Stomach (tissue), 4 donors: ENCODE results near the gene NCK1.

Experiments
- EP300 ChIP-seq: sonication (generic); formaldehyde crosslinking; IDR thresholded peaks from one replicate; pipeline ENCODE4 v1.6.1; 2017; ENCODE audit warnings: antibody characterized with exemption
- POLR2A ChIP-seq, 4 donors: fragments of 450-650 bp; IDR thresholded peaks; one replicate each; pipeline ENCODE4 v1.6.1; 2016; ENCODE audit warnings: antibody characterized with exemption in 4 of 4, control low read depth in 2 of 4, mild to moderate bottlenecking in 1 of 4, moderate library complexity in 1 of 4
- POLR2AphosphoS5 ChIP-seq, 3 donors: sonication (generic); formaldehyde crosslinking; IDR thresholded peaks; one replicate each; pipeline ENCODE4 v1.6.1; 2016; ENCODE audit warnings: antibody characterized with exemption in 3 of 3
- TF ChIP-seq, protein P1 (sequence below), 7 experiments: fragments of 450-650 bp in 4 of 7; fragments of 200-600 bp in 3 of 7; sonication (generic) in 3 of 7; IDR thresholded peaks; one replicate each; pipeline ENCODE4 v1.5.1; 2016 to 2019; ENCODE audit warnings: antibody characterized with exemption in 7 of 7, control low read depth in 2 of 7, mild to moderate bottlenecking in 1 of 7

DNA sequence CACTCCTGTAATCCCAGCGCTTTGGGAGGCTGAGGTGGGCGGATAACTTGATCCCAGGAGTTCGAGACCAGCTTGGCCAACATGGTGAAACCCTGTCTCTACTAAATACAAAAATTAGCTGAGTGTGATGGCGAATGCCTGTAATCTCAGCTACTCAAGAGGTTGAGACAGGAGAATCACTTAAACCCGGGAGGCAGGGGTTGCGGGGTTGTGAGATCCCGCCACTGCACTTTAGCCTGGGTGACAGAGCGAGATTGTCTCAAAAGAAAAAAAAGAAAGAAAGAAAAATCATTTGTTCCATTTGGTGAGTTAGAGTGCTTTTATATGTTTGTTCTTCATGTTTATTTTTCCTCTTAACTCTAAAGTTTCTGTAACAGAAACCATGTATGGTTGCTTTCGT, 7.3 kb downstream of the NCK1 start:
- no peak for TF ChIP-seq EP300
- TF ChIP-seq POLR2A (IDR thresholded peaks at IDR 0.05) = no peak
- TF ChIP-seq, protein P1, sequence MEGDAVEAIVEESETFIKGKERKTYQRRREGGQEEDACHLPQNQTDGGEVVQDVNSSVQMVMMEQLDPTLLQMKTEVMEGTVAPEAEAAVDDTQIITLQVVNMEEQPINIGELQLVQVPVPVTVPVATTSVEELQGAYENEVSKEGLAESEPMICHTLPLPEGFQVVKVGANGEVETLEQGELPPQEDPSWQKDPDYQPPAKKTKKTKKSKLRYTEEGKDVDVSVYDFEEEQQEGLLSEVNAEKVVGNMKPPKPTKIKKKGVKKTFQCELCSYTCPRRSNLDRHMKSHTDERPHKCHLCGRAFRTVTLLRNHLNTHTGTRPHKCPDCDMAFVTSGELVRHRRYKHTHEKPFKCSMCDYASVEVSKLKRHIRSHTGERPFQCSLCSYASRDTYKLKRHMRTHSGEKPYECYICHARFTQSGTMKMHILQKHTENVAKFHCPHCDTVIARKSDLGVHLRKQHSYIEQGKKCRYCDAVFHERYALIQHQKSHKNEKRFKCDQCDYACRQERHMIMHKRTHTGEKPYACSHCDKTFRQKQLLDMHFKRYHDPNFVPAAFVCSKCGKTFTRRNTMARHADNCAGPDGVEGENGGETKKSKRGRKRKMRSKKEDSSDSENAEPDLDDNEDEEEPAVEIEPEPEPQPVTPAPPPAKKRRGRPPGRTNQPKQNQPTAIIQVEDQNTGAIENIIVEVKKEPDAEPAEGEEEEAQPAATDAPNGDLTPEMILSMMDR (IDR thresholded peaks at IDR 0.05) = no peak
- TF ChIP-seq POLR2AphosphoS5 (IDR thresholded peaks at IDR 0.05) = no peak
